NCI-H748 treated with DMSO at 0.1 percent for 48 hours (cell line): Measurements from ENCODE around the gene SPACA6.

Experiments
- DNase-seq: peaks from one replicate; lab custom pipeline; 2025; lab: John Stamatoyannopoulos, UW

SPACA6 gene

GRCh38 chr19:51706296-51706695, 13.2 kb downstream of the SPACA6 start:
- no peak for DNase-seq

DNA sequence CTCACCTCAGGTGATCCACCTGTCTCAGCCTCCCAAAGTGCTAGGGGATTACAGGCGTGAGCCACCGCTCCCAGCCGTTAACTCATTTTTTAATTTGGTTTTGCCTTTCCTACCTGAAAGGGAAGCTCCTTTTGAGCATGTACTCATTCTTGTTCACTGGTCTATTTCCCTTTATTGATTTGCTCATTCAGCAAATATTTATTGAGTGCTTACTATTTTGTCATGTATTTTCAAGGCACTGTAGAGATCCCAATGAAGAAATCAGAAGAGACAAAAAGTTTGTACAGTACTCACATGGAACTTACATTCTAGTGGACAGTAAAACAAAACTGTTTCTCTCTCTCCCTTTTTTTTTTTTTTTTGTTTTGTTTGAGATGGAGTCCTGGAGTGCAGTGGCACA, 13.8 kb downstream of the SPACA6 start:
- no peak for DNase-seq

GRCh38 chr19:51708811-51709210, 15.7 kb downstream of the SPACA6 start:
- no peak for DNase-seq

DNA sequence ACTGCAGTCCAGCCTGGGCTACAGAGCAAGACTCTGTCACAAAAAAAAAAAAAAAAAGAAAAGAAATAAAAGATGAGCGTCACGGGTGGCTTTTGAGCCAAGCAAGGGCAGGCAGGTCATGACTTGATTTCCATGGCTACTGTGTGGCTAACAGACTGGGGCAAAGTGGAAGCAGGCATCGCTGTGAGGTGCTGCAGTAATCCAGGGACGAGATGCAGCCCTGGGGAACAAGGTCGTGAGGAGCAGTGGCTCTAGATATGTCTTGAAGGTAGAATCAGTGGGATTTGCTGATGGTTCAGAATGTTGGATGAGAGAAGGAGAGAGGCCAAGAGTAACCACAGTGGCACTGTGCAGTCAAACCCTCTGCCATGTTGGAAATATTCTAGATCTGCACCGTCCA, 16.4 kb downstream of the SPACA6 start:
- DNase-seq = no peak

DNA sequence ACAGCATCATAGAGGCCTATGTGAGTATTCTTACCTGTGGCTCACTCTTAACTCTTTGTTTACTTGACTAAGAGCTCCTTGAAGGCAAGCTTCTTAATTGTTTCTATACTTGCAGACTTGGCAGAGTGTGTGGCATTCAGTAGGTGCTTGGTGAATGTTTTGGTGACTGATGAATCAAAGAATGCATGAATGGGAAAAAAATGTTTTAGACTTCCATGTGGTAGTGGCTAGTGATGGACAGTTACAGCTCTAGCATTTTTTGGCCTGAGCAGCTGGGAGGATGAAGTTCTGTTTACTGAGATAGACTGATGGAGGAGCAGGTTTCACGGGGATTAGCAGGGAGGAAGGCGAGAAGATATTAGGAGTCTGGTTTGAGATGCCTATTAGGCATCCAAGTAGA, 17.0 kb downstream of the SPACA6 start:
- no peak for DNase-seq

DNA sequence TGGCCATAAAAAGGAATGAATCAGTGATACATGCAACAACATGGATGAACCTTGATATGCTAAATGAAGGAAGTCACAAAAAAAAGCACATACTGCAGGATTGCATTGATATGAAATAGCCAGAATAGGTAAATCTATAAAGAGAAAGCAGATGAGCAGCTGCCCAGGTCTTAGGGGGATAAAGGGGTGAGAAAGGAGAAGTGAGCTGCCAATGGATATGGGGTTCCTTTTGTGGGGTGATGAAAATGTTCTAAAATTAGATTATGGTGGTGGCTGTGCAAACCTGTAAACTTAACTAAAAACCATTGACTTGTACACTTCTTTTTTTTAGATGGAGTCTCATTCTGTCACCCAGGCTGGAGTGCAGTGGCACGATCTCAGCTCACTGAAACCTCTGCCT, 18.6 kb downstream of the SPACA6 start:
- DNase-seq = no peak

GRCh38 chr19:51712461-51713081, 19.4 kb downstream of the SPACA6 start:
- DNase-seq = no peak

DNA sequence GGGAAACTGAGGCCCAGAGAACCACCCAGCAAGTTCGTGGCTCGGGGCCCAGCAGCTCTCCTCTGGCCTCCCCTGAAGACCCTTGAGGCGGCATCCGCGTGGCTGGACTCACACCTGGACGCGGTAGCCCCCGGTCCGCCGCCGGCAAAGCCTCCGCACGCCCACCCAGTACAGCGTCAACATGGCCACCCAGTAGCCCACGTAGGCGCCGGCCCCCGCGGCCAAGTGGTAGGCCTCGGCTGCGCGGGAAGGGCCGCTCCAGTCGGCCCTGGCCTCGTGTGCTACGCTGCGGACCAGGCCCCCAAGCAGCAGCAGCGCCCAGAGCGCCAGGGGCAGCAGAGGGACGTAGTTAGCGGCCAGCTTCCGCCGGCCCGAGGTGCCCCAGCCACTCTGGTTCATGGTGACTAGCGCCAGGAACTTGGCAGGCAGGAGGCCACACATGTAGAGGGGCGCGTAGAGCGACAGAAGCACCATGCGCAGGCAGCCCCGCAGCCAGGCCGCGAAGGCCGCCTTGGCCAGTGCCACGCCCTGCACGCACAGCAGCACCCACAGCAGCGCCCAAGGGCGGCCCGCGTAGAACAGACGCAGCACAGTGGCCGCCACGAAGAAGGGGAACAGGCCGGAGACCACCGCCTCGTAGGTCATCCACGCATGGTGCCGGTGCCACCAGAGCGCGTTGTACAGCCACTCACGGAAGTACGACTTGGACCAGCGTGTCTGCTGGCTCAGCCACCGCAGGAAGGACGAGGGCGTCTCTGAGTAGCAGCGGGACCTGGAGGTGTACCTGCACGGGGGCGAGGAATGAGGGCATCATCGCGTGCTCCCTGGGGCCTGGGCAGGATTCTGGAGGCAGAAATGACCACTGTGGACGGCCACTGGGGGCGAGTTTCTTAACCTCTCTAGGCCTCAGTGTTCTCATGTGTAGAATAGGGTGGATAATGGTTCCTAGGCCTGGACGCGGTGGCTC, 20.5 kb downstream of the SPACA6 start:
- DNase-seq = no peak

- no peak for DNase-seq
These were observed 21.7 kb downstream of the SPACA6 start for GRCh38 chr19:51714848-51715247.

GRCh38 chr19:51715850-51716249, 22.7 kb downstream of the SPACA6 start:
- DNase-seq = no peak

DNA sequence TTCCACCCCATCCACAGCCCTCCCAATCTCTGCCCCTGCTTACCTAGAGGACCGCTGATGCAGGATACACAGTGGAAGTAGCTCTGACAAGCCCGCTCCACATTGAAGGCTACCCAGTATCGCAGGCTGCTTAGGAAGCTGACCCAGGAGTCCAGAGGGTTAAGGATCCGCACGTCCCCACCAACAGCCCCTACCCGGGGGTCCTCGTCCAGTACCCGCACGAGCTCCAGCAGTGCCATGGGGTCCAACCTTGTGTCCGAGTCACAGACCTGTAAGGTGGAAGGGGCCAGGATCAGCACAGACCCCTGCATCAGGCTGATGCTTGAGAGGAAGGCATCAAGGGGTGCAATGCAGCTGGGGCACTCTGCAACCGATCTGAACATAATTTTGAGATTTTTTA, 23.8 kb downstream of the SPACA6 start:
- no peak for DNase-seq

GRCh38 chr19:51719251-51719988, 26.3 kb downstream of the SPACA6 start:
- DNase-seq = no peak

DNA sequence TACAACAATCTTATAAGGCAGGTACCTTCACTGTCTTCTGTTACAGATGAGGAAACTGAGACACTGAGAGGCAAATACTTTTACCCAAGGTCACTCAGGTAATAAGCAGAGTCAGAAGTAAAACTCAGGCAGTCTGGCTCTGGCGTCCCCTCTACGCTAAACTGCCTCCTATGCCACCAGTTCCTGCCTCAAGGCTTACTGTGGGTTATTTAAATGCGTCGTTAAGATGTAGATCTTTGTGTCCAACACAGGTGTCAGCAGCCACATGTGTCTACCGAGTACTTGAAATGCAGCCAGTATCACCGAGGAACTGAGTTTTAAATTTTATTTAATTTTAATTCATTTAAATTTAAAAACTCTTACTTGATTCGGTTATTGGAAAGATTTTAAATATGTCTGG, 28.8 kb downstream of the SPACA6 start:
- no peak for DNase-seq

- DNase-seq = no peak
These were observed 29.4 kb downstream of the SPACA6 start for GRCh38 chr19:51722492-51722891.

DNA sequence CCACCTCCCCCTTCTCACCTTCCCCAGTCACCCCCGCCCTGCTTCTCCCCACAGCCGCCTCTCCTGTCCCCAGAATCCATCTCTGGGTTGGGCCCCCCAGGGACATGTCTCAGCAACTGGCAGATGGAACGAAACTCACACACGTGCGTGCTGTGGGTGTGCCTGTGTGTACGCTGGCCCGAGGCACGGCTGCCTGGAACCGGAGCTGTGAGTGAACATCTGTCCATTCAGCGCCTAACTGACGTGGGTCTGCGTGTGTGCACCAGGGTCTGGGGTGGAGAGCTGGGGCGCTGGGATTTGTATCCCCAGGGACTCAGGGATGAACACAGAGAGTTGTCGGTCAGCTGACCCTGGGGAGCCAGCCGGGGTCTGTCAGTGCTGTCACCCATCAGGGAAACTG, 31.4 kb downstream of the SPACA6 start:
- DNase-seq = no peak

DNA sequence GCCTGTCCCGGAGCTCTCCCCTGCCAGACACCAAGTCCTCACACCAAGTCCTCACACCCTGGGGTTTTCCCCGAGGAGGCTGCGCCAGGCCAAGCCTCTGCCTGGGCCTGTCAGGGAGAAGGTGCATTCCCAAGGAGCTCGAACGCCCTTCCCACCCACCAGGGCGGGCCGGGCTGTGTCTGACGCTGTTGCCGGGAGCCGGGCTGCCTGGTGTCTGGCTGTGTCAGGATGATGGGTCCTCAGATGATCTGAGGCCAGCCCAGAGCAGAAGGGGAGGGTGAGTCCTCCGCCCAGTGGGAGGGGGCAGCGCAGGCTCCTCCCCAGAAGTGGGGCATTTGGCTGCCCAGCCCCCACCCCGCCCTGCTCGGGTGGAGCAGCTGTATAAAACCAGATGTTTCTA, 32.9 kb downstream of the SPACA6 start:
- DNase-seq = no peak

GRCh38 chr19:51727349-51727880, 34.3 kb downstream of the SPACA6 start:
- DNase-seq = no peak

DNA sequence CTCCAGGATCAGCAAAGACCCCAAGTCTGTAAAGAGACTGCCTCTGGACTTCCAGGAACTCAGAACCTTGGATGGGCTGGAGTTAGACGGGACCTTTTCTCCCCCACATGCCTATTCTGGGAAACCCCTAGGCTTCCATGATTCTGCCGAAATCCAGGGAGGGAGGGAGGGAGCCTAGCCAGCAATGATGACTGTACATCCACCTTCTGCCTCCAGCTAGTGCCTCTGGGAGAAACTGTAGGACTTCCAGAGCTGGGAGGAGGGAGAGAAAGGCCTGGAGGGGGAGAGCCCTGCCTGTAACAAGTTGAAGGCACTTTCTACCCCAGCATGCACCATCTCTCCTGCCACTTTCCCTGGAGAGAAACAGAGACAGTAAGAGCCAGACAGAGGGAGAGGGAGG, 36.7 kb downstream of the SPACA6 start:
- no peak for DNase-seq

GRCh38 chr19:51733742-51734522, 40.8 kb downstream of the SPACA6 start:
- no peak for DNase-seq

GRCh38 chr19:51735759-51736449, 42.8 kb downstream of the SPACA6 start:
- no peak for DNase-seq

DNA sequence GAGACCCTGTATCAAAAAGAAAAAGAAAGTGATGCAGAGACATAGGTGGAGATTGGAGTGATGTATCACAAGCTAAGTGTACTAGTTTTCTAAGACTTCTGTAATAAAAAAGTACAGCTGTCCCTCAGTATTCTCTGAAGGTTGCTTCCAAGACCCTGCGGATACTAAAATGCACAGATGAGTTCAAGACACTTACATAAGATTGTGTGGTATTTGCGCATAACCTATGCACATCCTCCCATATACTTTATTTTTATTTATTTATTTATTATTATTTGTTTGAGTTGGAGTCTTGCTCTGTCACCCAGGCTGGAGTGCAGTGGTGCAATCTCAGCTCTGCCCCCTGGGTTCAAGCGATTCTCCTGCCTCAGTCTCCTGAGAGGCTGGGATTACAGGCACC, 44.3 kb downstream of the SPACA6 start:
- no peak for DNase-seq
